PC-9 (cell line): ENCODE data around the gene TRABD2A. TPM values are rescaled to one million over a fixed set of nuclear protein-coding genes. Genes with fewer than 3 reads are reported as not detected.

Experiments used
- BruUV-seq: library from RNA; stranded (reverse); fragments of 400-500 nt; replicated peaks from 2 replicates; lab custom pipeline; 2021; lab: Mats Ljungman, UMichigan
- CTCF ChIA-PET: fragments of 300-600 bp; sonication (Branson Sonifier 250); formaldehyde crosslinking; loops from one replicate; lab custom pipeline; 2022; ENCODE audit warnings: antibody characterized with exemption; lab: Charles Lee
- POLR2A ChIA-PET: fragments of 300-600 bp; sonication (Branson Sonifier 250); formaldehyde crosslinking; loops from one replicate; lab custom pipeline; 2022; ENCODE audit warnings: antibody characterized with exemption; ENCODE audit not compliant: unreplicated experiment; lab: Charles Lee
- DNase-seq, 2 experiments: peaks; one replicate each; pipeline versions ENCODE4 v3.0.0 to v3.0.0-alpha.2; 2015 to 2022; ENCODE audit warnings: mixed read lengths in 1 of 2
- H2AFZ ChIP-seq: fragments of 200-600 bp; sonication (generic); 2 replicates; pipeline ENCODE4 v1.8.1; 2017; ENCODE audit warnings: antibody characterized with exemption
- H3F3A ChIP-seq: fragments of 200-600 bp; sonication (generic); 2 replicates; pipeline ENCODE4 v1.8.1; 2017; ENCODE audit warnings: antibody characterized with exemption, mild to moderate bottlenecking, low read depth; ENCODE audit not compliant: insufficient read depth
- H3K27ac ChIP-seq: fragments of 200-600 bp; sonication (generic); 2 replicates; pipeline ENCODE4 v1.6.1; 2016; ENCODE audit warnings: mixed run types
- H3K27me3 ChIP-seq: fragments of 200-600 bp; sonication (generic); 2 replicates; pipeline ENCODE4 v1.6.1; 2016; ENCODE audit warnings: low read depth, mixed run types; ENCODE audit not compliant: insufficient read depth
- H3K36me3 ChIP-seq: fragments of 200-600 bp; sonication (generic); 2 replicates; pipeline ENCODE4 v1.6.1; 2016; ENCODE audit warnings: low read depth, mixed run types
- H3K4me1 ChIP-seq: fragments of 200-600 bp; sonication (generic); replicated peaks from 2 replicates; pipeline ENCODE4 v1.6.1; 2016; ENCODE audit warnings: mixed run types; ENCODE audit not compliant: insufficient read depth
- H3K4me2 ChIP-seq: fragments of 200-600 bp; sonication (generic); 2 replicates; pipeline ENCODE4 v1.6.1; 2017; ENCODE audit warnings: mixed run types
- H3K4me3 ChIP-seq: fragments of 200-600 bp; sonication (generic); 2 replicates; pipeline ENCODE4 v1.6.1; 2016; ENCODE audit warnings: mixed run types
- H3K79me2 ChIP-seq: fragments of 200-600 bp; sonication (generic); 2 replicates; pipeline ENCODE4 v1.6.1; 2017; ENCODE audit warnings: low read depth, mixed run types
- H3K9me2 ChIP-seq: fragments of 200-600 bp; sonication (generic); 2 replicates; pipeline ENCODE4 v1.8.1; 2017; ENCODE audit warnings: mild to moderate bottlenecking; ENCODE audit not compliant: insufficient read depth
- H3K9me3 ChIP-seq: fragments of 200-600 bp; sonication (generic); 2 replicates; pipeline ENCODE4 v1.8.1; 2016; ENCODE audit warnings: low read depth; ENCODE audit not compliant: insufficient read depth
- H4K20me1 ChIP-seq: fragments of 200-600 bp; sonication (generic); 2 replicates; pipeline ENCODE4 v1.8.1; 2017; ENCODE audit not compliant: insufficient read depth
- CTCF ChIP-seq: fragments of 200-600 bp; sonication (generic); conservative IDR thresholded peaks from 2 replicates; pipeline ENCODE4 v1.6.1; 2017; ENCODE audit warnings: mixed run types, antibody characterized with exemption, mild to moderate bottlenecking, moderate library complexity
- EZH2 ChIP-seq: fragments of 200-600 bp; sonication (generic); IDR thresholded peaks from 2 replicates; pipeline ENCODE4 v1.8.0; 2017; ENCODE audit warnings: antibody characterized with exemption, low read depth
- intact Hi-C: fragments of 100-400 bp; cut with micrococcal nuclease; formaldehyde crosslinking; loops from one replicate; pipeline ENCODE4 v1.10.0; 2022; ENCODE audit not compliant: unreplicated experiment
- total RNA-seq: library from RNA; stranded (reverse); gene quantifications from 2 replicates; pipeline ENCODE4 v1.2.3, GENCODE V29; 2021

TRABD2A gene
- total RNA-seq, 1 experiment from 2014 or later: 2.2 TPM

GRCh38 chr2:84865181-84865783 is 15.6 kb downstream of the TRABD2A start:
- TF ChIP-seq EZH2: no peak
- TF ChIP-seq CTCF: peak; percentile 62; the same call in 1 of the 2 replicates
- Histone ChIP-seq H3F3A (no peaks in the 10 kb centered on the region), H3K9me3 (no peaks in the 10 kb centered on the region), H3K9me2 (no peaks in the 10 kb centered on the region), H3K27me3 (peaks cover 35% of the 10 kb centered on the region; the same call in 1 of the 2 replicates), H3K36me3 (no peaks in the 10 kb centered on the region), H2AFZ (no peak overlapping the region), H3K79me2 (no peaks in the 10 kb centered on the region), H4K20me1 (no peaks in the 10 kb centered on the region), H3K27ac (no peak overlapping the region), H3K4me3 (no peak overlapping the region), H3K4me2 (no peak overlapping the region), H3K4me1 (no peaks in the 10 kb centered on the region)
- DNase-seq: peak in 1 of 2 experiments; percentile 36
- ChIA-PET POLR2A (no interaction called here), CTCF (interaction anchor here (0.7 kb wide), 1 partner anchor 427 kb away, joined by 4 read pairs; no protein-coding TSS in a partner anchor)
- intact Hi-C loops: loop anchor here (10.0 kb wide), 1 partner anchor 230 kb away; no protein-coding TSS in a partner anchor
- BruUV-seq: no TSS peak

- no peaks in the 10 kb centered on the region for H3F3A ChIP-seq
- H2AFZ ChIP-seq: no peak overlapping the region
- BruUV-seq: no TSS peak
- peaks cover 35% of the 10 kb centered on the region; the same call in 1 of the 2 replicates for H3K27me3 ChIP-seq
- H3K4me1 ChIP-seq: no peaks in the 10 kb centered on the region
- DNase-seq: no peak
- no peaks in the 10 kb centered on the region for H4K20me1 ChIP-seq
- no peak overlapping the region for H3K4me3 ChIP-seq
- ChIA-PET POLR2A (interaction anchor here (0.5 kb wide), 1 partner anchor 61 kb away, joined by 14 read pairs; no protein-coding TSS in a partner anchor), CTCF (no interaction called here)
- H3K4me2 ChIP-seq: no peak overlapping the region
- intact Hi-C loops: loop anchor here (10.0 kb wide), 1 partner anchor 227 kb away; no protein-coding TSS in a partner anchor
- H3K79me2 ChIP-seq: no peaks in the 10 kb centered on the region
- H3K27ac ChIP-seq: no peak overlapping the region
- no peaks in the 10 kb centered on the region for H3K36me3 ChIP-seq
- TF ChIP-seq CTCF (no peak), EZH2 (no peak)
- no peaks in the 10 kb centered on the region for H3K9me2 ChIP-seq
- H3K9me3 ChIP-seq: no peaks in the 10 kb centered on the region
Observed at GRCh38 chr2:84862006-84862405, 18.9 kb downstream of the TRABD2A start.

GRCh38 chr2:84861539-84861938 is 19.3 kb downstream of the TRABD2A start:
- ChIA-PET CTCF (no interaction called here), POLR2A (interaction anchor here (0.5 kb wide), 1 partner anchor 60 kb away, joined by 14 read pairs; no protein-coding TSS in a partner anchor)

More at GRCh38 chr2:84861539-84861938, 19.3 kb downstream of the TRABD2A start:
- Histone ChIP-seq H2AFZ (no peak overlapping the region), H3K9me3 (no peaks in the 10 kb centered on the region), H3K4me1 (no peaks in the 10 kb centered on the region), H4K20me1 (no peaks in the 10 kb centered on the region), H3K9me2 (no peaks in the 10 kb centered on the region), H3K79me2 (no peaks in the 10 kb centered on the region), H3K27ac (no peak overlapping the region), H3K4me3 (no peak overlapping the region), H3F3A (no peaks in the 10 kb centered on the region), H3K4me2 (no peak overlapping the region), H3K27me3 (peaks cover 34% of the 10 kb centered on the region; the same call in 1 of the 2 replicates), H3K36me3 (no peaks in the 10 kb centered on the region)
- intact Hi-C loops: loop anchor here (10.0 kb wide), 1 partner anchor 227 kb away; no protein-coding TSS in a partner anchor
- no peak for TF ChIP-seq EZH2
- no peak for TF ChIP-seq CTCF
- BruUV-seq: no TSS peak
- DNase-seq: no peak
